ENCODE results near the gene AHDC1. TPM values are rescaled to one million over a fixed set of nuclear protein-coding genes. Genes with fewer than 3 reads are reported as not detected.

Gene AHDC1
- total RNA-seq, 1 experiment from 2014 or later: 33.7 TPM

DNA sequence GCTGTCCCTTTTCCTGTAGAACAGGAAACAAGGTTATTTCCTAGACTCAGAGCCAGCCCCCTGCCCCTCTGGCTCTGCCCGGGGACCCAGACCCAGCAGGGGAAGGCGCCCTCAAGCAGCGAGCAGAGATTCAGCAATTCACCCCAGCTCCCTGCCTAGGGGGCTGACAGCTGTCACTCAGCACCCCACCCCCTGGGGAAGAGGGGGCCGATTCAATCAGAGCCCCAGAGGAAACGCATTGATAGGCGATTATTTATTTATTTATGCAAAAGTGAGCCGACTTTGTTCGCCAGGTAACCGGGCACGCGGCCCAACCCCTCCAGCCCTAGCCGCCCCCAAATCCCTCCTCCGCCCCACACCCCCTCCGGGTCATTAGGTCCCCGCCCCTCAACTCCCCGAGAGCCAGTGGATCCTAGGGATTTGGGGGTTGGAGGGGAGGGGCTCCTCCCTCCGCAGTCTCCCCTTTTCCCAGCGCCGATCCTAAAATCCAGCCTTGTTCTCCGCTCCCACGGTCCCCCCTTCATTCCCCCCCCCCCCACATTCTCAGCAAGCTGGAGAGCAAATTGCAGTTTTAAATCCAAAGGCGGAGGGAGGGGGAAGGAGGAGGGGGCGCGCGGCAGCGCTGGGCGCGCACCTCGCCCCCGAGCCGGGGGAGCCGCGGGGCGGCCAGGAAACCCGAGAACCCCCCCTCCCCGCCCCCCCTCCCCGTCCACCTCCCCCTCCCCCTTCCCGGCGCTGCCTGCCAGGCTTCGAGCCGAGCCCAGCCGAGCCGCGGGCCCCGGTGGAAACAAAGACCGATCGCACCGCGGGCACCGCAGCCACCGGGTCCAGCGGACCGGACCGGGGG is 1.3 kb downstream of the AHDC1 start:
- Histone ChIP-seq H3K9ac (ENCODE audit: low read length) (peak overlapping the region; percentile 81), H3K27me3 (ENCODE audit: insufficient read depth, low read length) (no peaks in the 10 kb centered on the region), H3K9me3 (ENCODE audit: control insufficient read depth in 1 of 2, insufficient read depth in 1 of 2, low read depth in 1 of 2, low read length in 2 of 2) (no peaks in the 10 kb centered on the region), H3K27ac (ENCODE audit: low read depth, low read length) (peak overlapping the region; percentile 68; the same call in 1 of the 2 replicates), H3K4me3 (replicated peaks in 1 of 2; ENCODE audit: low read depth in 1 of 2, low read length in 2 of 2) (peak overlapping the region; percentile 85 to 95), H3K9me2 (ENCODE audit: insufficient read depth) (no peaks in the 10 kb centered on the region), H4K20me1 (ENCODE audit: insufficient read depth) (peaks cover 9% of the 10 kb centered on the region; the same call in 1 of the 2 replicates), H3K79me2 (ENCODE audit: insufficient read depth, low read length) (peaks cover 55% of the 10 kb centered on the region), H2AFZ (ENCODE audit: low read depth, low read length, poor library complexity, severe bottlenecking) (no peak overlapping the region), H3K4me1 (ENCODE audit: control insufficient read depth in 1 of 2, insufficient read depth in 2 of 2, low read length in 2 of 2) (peaks cover 42 to 74% of the 10 kb centered on the region in 2 experiments), H3K36me3 (ENCODE audit: control insufficient read depth in 1 of 2, insufficient read depth in 2 of 2, low read length in 2 of 2) (no peaks in the 10 kb centered on the region), H3K4me2 (ENCODE audit: low read length) (peak overlapping the region; percentile 88)
- BruUV-seq (replicated peaks): no TSS peak
- RAD21 ChIA-PET (ENCODE audit: low non-redundant PET in 1 of 2, low total read pairs in 2 of 2, uncharacterized antibody in 2 of 2, unreplicated experiment in 2 of 2): no interaction called here
- TF ChIP-seq REST (IDR thresholded peaks at IDR 0.05; ENCODE audit: low read depth) (no peak), ZBTB33 (IDR thresholded peaks at IDR 0.05; ENCODE audit: extremely low read depth, insufficient replicate concordance, low read length) (no peak), CEBPB (IDR thresholded peaks at IDR 0.05; ENCODE audit: low read depth) (no peak)
- CTCF ChIA-PET: interaction anchor here (1.0 kb wide), 1 partner anchor 67 kb away, joined by 3 read pairs; no protein-coding TSS in a partner anchor
- no peak for ATAC-seq
- DNase-seq (ENCODE audit: low read depth, low spot score): no peak
- intact Hi-C loops (cut with micrococcal nuclease): loop anchor here (10.0 kb wide), 1 partner anchor 558 kb away; no protein-coding TSS in a partner anchor
- POLR2A ChIA-PET: interaction anchor here (1.7 kb wide), 1 partner anchor 45 kb away, joined by 6 read pairs; no protein-coding TSS in a partner anchor

Data from HCT116 (cell line).